Endothelial cell of umbilical vein (primary cell): Measurements from ENCODE around the gene ACHE. TPM values are rescaled to one million over a fixed set of nuclear protein-coding genes. Genes with fewer than 3 reads are reported as not detected.

ENCODE experiments used
- BruUV-seq: library from RNA; stranded (reverse); fragments of 400-500 nt; replicated peaks from 2 replicates; lab custom pipeline; 2021; lab: Mats Ljungman, UMichigan
- CTCF ChIA-PET: fragments of 300-600, 350-600 bp; sonication (Branson Sonifier 250); formaldehyde crosslinking; loops from one replicate; lab custom pipeline; 2021; ENCODE audit warnings: antibody characterized with exemption, inconsistent platforms; lab: Charles Lee
- POLR2A ChIA-PET: fragments of 300-600, 350-600 bp; sonication (Branson Sonifier 250); formaldehyde crosslinking; loops from one replicate; lab custom pipeline; 2021; ENCODE audit warnings: antibody characterized with exemption, inconsistent platforms; lab: Charles Lee
- DNase-seq: peaks from one replicate; pipeline ENCODE4 v3.0.0-alpha.2; 2011; ENCODE audit warnings: low read depth, low spot score
- FAIRE-seq: peaks from 2 replicates; lab custom pipeline; 2011; peaks lifted over from hg19 to GRCh38; lab: Jason Lieb, UNC
- H2AFZ ChIP-seq: 2 replicates; pipeline ENCODE4 v1.6.0; 2012; ENCODE audit warnings: low read depth, low read length, control low read depth, inconsistent platforms
- H3K27ac ChIP-seq: 2 replicates; pipeline ENCODE4 v1.5.1; 2011; ENCODE audit warnings: low read depth, mild to moderate bottlenecking, control low read depth, low read length, moderate library complexity; ENCODE audit not compliant: insufficient read depth
- H3K27me3 ChIP-seq, 2 experiments: 2 replicates each; pipeline versions ENCODE4 v1.6.0 to v1.6.1; 2011; ENCODE audit warnings: low read length in 2 of 2, mixed read lengths in 1 of 2; ENCODE audit not compliant: control insufficient read depth in 2 of 2, insufficient read depth in 2 of 2
- H3K36me3 ChIP-seq, 2 experiments: 2 replicates in 1 of 2; 3 replicates in 1 of 2; pipeline ENCODE4 v1.5.1; 2011; ENCODE audit warnings: low read length in 2 of 2, mild to moderate bottlenecking in 1 of 2, moderate library complexity in 1 of 2; ENCODE audit not compliant: control insufficient read depth in 2 of 2, insufficient read depth in 2 of 2; ENCODE audit errors: extremely low read depth in 1 of 2
- H3K4me1 ChIP-seq: 3 replicates; pipeline ENCODE4 v1.5.1; 2011; ENCODE audit warnings: mild to moderate bottlenecking, low read length; ENCODE audit not compliant: control insufficient read depth, insufficient read depth; ENCODE audit errors: extremely low read depth
- H3K4me2 ChIP-seq: 2 replicates; pipeline ENCODE4 v1.6.1; 2011; ENCODE audit warnings: low read length, control low read depth, mixed read lengths; ENCODE audit not compliant: insufficient read depth
- H3K4me3 ChIP-seq, 3 experiments: fragments of 200-600 bp in 1 of 3; sonication (generic), shearing (Covaris generic) in 1 of 3; replicated peaks in 1 of 3; 2 replicates each; pipeline ENCODE4 v1.5.1; 2011 to 2016; ENCODE audit warnings: control low read depth in 3 of 3, low read length in 3 of 3, mild to moderate bottlenecking in 2 of 3, inconsistent platforms in 1 of 3, low read depth in 1 of 3, moderate library complexity in 1 of 3; ENCODE audit not compliant: insufficient read depth in 1 of 3
- H3K79me2 ChIP-seq: 2 replicates; pipeline ENCODE4 v1.6.0; 2012; ENCODE audit warnings: low read length, inconsistent platforms; ENCODE audit not compliant: control insufficient read depth, insufficient read depth
- H3K9ac ChIP-seq: replicated peaks from 2 replicates; pipeline ENCODE3; 2011; ENCODE audit warnings: low read length, control low read depth; ENCODE audit not compliant: insufficient read depth; ENCODE audit errors: extremely low read depth
- H3K9me1 ChIP-seq: replicated peaks from 3 replicates; pipeline ENCODE4 v1.6.0; 2011; ENCODE audit warnings: mild to moderate bottlenecking, low read length; ENCODE audit not compliant: control insufficient read depth, insufficient read depth; ENCODE audit errors: extremely low read depth
- H3K9me3 ChIP-seq: replicated peaks from 2 replicates; pipeline ENCODE4 v1.5.1; 2012; ENCODE audit warnings: low read length, inconsistent platforms; ENCODE audit not compliant: control insufficient read depth, insufficient read depth
- H4K20me1 ChIP-seq: replicated peaks from 2 replicates; pipeline ENCODE3; 2011; ENCODE audit warnings: mild to moderate bottlenecking, low read length; ENCODE audit not compliant: control insufficient read depth, insufficient read depth; ENCODE audit errors: extremely low read depth
- CTCF ChIP-seq, 2 donors: IDR thresholded peaks; 1 replicate in 1 of 2; 2 replicates in 1 of 2; pipeline ENCODE4 v1.5.1; 2011; ENCODE audit warnings: low read length in 2 of 2, mild to moderate bottlenecking in 2 of 2, moderate library complexity in 2 of 2, control low read depth in 1 of 2, inconsistent platforms in 1 of 2, low read depth in 1 of 2; ENCODE audit not compliant: insufficient read depth in 1 of 2; ENCODE audit errors: extremely low read depth in 1 of 2
- EZH2 ChIP-seq: IDR thresholded peaks from 2 replicates; pipeline ENCODE4 v1.6.1; 2012; ENCODE audit warnings: borderline replicate concordance, low read depth, mild to moderate bottlenecking, moderate library complexity, low read length, inconsistent platforms; ENCODE audit not compliant: severe bottlenecking
- FOS ChIP-seq: IDR thresholded peaks from 2 replicates; pipeline ENCODE4 v1.6.1; 2011; ENCODE audit warnings: mild to moderate bottlenecking, low read length, moderate library complexity, borderline replicate concordance; ENCODE audit not compliant: insufficient read depth
- GATA2 ChIP-seq: IDR thresholded peaks from 2 replicates; pipeline ENCODE4 v1.7.0; 2011; ENCODE audit warnings: low read depth, mild to moderate bottlenecking, moderate library complexity, mixed read lengths, low read length; ENCODE audit not compliant: insufficient read length, insufficient read depth
- JUN ChIP-seq: IDR thresholded peaks from 2 replicates; pipeline ENCODE4 v1.6.1; 2011; ENCODE audit warnings: borderline replicate concordance, low read depth; ENCODE audit not compliant: insufficient read length, insufficient read depth
- MYC ChIP-seq: IDR thresholded peaks from one replicate; pipeline ENCODE4 v1.6.1; 2011; ENCODE audit warnings: mild to moderate bottlenecking, low read depth, low read length
- POLR2A ChIP-seq: IDR thresholded peaks from 2 replicates; pipeline ENCODE4 v1.6.1; 2012; ENCODE audit warnings: low read depth, mild to moderate bottlenecking, control low read depth, low read length
- POLR2AphosphoS5 ChIP-seq: IDR thresholded peaks from 2 replicates; pipeline ENCODE4 v1.6.1; 2012; ENCODE audit warnings: low read depth, mild to moderate bottlenecking, control low read depth, low read length, moderate library complexity; ENCODE audit not compliant: insufficient read depth
- dilution Hi-C: fragments of 300-500 bp; cut with MboI; formaldehyde crosslinking; loops from one replicate; pipeline ENCODE4 v1.15.0; 2019; ENCODE audit warnings: low sequenced_read_pairs; ENCODE audit not compliant: extremely low pct_ligation_motif_present
- intact Hi-C: fragments of 100-400 bp; cut with micrococcal nuclease; formaldehyde crosslinking; loops from one replicate; pipeline ENCODE4 v1.10.0; 2022
- polyA plus RNA-seq, 4 experiments: library from polyadenylated mRNA; depleted of rRNA in 3 of 4; stranded (reverse) in 3 of 4; unstranded in 1 of 4; fragments of >200 nt; gene quantifications; 2 replicates each; pipeline versions ENCODE4 v1.2.1 to v1.2.3, GENCODE V29; 2011 to 2012; ENCODE audit warnings: missing spikeins in 1 of 4
- total RNA-seq: library from RNA; stranded (reverse); gene quantifications from 2 replicates; pipeline ENCODE4 v1.2.3, GENCODE V29; 2021
- TF ChIP-seq, protein P1 (sequence below): IDR thresholded peaks from 2 replicates; pipeline ENCODE4 v1.6.1; 2011; ENCODE audit not compliant: insufficient read depth, insufficient read length

ACHE gene
- total and polyA plus RNA-seq, 2 donors (not counting 3 experiments of a cell fraction or from before 2014, with no cell fraction given): 0.18 to 0.28 TPM

DNA sequence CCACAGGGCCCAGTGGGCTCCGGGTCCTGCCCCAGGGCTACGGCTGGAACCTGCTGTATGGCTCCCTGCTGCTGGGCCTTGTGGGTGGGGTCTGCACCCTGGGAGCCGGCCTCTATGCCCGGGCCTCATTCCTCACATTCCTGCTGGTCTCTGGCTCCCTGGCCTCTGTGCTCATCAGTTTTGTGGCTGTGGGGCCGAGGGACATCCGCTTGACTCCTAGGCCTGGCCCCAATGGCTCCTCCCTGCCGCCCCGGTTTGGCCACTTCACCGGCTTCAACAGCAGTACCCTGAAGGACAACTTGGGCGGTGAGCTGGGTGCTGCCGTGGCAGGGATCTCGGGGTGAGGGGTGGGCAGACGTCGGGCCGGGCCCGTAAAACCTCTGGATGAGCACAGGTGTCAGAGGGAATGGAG is 38.8 kb downstream of the ACHE start:
- H3K79me2 ChIP-seq: peaks cover 6% of the 10 kb centered on the region
- H3K9me1 ChIP-seq: no peaks in the 10 kb centered on the region
- FAIRE-seq: no peak
- H2AFZ ChIP-seq: no peak overlapping the region
- H3K4me1 ChIP-seq: peaks cover 11% of the 10 kb centered on the region
- H3K9ac ChIP-seq: no peak overlapping the region
- CTCF ChIA-PET: no interaction called here
- DNase-seq: no peak
- no peaks in the 10 kb centered on the region for H3K9me3 ChIP-seq
- peaks cover 5 to 11% of the 10 kb centered on the region in 2 experiments for H3K36me3 ChIP-seq
- POLR2A ChIA-PET: no interaction called here
- no peak overlapping the region for H3K27ac ChIP-seq
- no peaks in the 10 kb centered on the region for H4K20me1 ChIP-seq
- H3K4me2 ChIP-seq: no peak overlapping the region
- no peaks in the 10 kb centered on the region for H3K27me3 ChIP-seq
- H3K4me3 ChIP-seq: no peak overlapping the region
- BruUV-seq: no TSS peak
- TF ChIP-seq MYC (no peak), POLR2AphosphoS5 (no peak), CTCF (IDR thresholded peaks at IDR 0.05; ENCODE audit: extremely low read depth in 1 of 2, insufficient read depth in 1 of 2, low read depth in 1 of 2, low read length in 2 of 2) (no peak), FOS (no peak), EZH2 (no peak), POLR2A (no peak), GATA2 (no peak), JUN (no peak)
- TF ChIP-seq, protein P1, sequence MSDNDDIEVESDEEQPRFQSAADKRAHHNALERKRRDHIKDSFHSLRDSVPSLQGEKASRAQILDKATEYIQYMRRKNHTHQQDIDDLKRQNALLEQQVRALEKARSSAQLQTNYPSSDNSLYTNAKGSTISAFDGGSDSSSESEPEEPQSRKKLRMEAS: no peak
- dilution Hi-C loops: no loop called here
- intact Hi-C loops: no loop called here
